Transverse colon (tissue), 4 donors: ENCODE measurements around the gene ANO1.

ENCODE experiments used
- CTCF ChIP-seq, 5 experiments: fragments of 200-600 bp in 3 of 5; fragments of 450-650 bp in 2 of 5; sonication (generic) in 3 of 5; IDR thresholded peaks; 1 replicate in 2 of 5; 2 replicates in 3 of 5; pipeline ENCODE4 v1.5.1; 2016 to 2017; ENCODE audit warnings: antibody characterized with exemption in 5 of 5, inconsistent platforms in 3 of 5, mild to moderate bottlenecking in 2 of 5, moderate library complexity in 1 of 5
- EP300 ChIP-seq: sonication (generic); formaldehyde crosslinking; IDR thresholded peaks from one replicate; pipeline ENCODE4 v1.6.1; 2017; ENCODE audit warnings: antibody characterized with exemption, low read depth
- POLR2A ChIP-seq: fragments of 450-650 bp; IDR thresholded peaks from one replicate; pipeline ENCODE4 v1.6.1; 2016; ENCODE audit warnings: antibody characterized with exemption, mild to moderate bottlenecking, moderate library complexity
- POLR2AphosphoS5 ChIP-seq, 3 donors: sonication (generic); formaldehyde crosslinking; IDR thresholded peaks; one replicate each; pipeline ENCODE4 v1.6.1; 2016; ENCODE audit warnings: antibody characterized with exemption in 3 of 3

GRCh38 chr11:70151671-70152070, 73.6 kb downstream of the ANO1 start:
- TF ChIP-seq EP300 (no peak), CTCF (IDR thresholded peaks at IDR 0.05) (no peak), POLR2A (no peak), POLR2AphosphoS5 (IDR thresholded peaks at IDR 0.05) (no peak)
